K562 (cell line): ENCODE data around the gene PRAC1. TPM values are rescaled to one million over a fixed set of nuclear protein-coding genes. Genes with fewer than 3 reads are reported as not detected.
A peak's percentile ranks its signal among the peaks of the same experiment; 100 is the strongest.

ENCODE experiments used
- ATAC-seq: fragments of 200-7000 bp; cut with Tn5 transposase; 3 replicates; pipeline ENCODE4 v1.9.1; 2020; ENCODE audit warnings: moderate library complexity
- Bru-seq: library from RNA; stranded (reverse); fragments of 400-500 nt; gene quantifications from one replicate; lab custom pipeline; 2021; lab: Mats Ljungman, UMichigan
- BruChase-seq, 2 experiments: library from RNA; stranded (reverse); fragments of 400-500 nt; gene quantifications; one replicate each; lab custom pipeline; 2021; lab: Mats Ljungman, UMichigan
- BruUV-seq: library from RNA; stranded (reverse); fragments of 400-500 nt; replicated peaks from 2 replicates; lab custom pipeline; 2021; lab: Mats Ljungman, UMichigan
- CTCF ChIA-PET: fragments of 300-600 bp; formaldehyde crosslinking; extraction: SDS; loops from one replicate; lab custom pipeline; 2021; ENCODE audit warnings: low intra/inter-chr PET ratio; lab: Yijun Ruan, JAX
- POLR2A ChIA-PET: fragments of 300-600, 350-650 bp; sonication (Branson Sonifier 250); formaldehyde crosslinking; extraction: SDS; loops from one replicate; lab custom pipeline; 2021; ENCODE audit warnings: antibody characterized with exemption, inconsistent platforms; lab: Yijun Ruan, JAX
- DNase-seq, 4 experiments: peaks; one replicate each; pipeline versions ENCODE4 v3.0.0 to v3.0.0-alpha.2; 2011 to 2018; ENCODE audit warnings: low spot score in 3 of 4, mixed read lengths in 3 of 4; ENCODE audit errors: extremely low read depth in 1 of 4
- FAIRE-seq: peaks from 2 replicates; lab custom pipeline; 2011; peaks lifted over from hg19 to GRCh38; lab: Jason Lieb, UNC
- H2AFZ ChIP-seq: 2 replicates; pipeline ENCODE4 v1.6.0; 2011; ENCODE audit warnings: low read depth, low read length, control low read depth, inconsistent platforms
- H3K27ac ChIP-seq: fragments of 200-600 bp; 3 replicates; pipeline ENCODE4 v1.8.0; 2011; ENCODE audit warnings: low read depth, mild to moderate bottlenecking, control low read depth, inconsistent platforms, low read length, moderate library complexity, mixed read lengths; ENCODE audit errors: extremely low read depth
- H3K27me3 ChIP-seq, 2 experiments: fragments of 300-600 bp in 1 of 2; 2 replicates in 1 of 2; 3 replicates in 1 of 2; pipeline versions ENCODE4 v1.6.0 to v1.8.0; 2011; ENCODE audit warnings: inconsistent platforms in 2 of 2, low read length in 2 of 2, mild to moderate bottlenecking in 1 of 2, mixed read lengths in 1 of 2, moderate library complexity in 1 of 2; ENCODE audit not compliant: control insufficient read depth in 2 of 2, insufficient read depth in 2 of 2
- H3K36me3 ChIP-seq: fragments of 300-600 bp; 3 replicates; pipeline ENCODE4 v1.8.0; 2011; ENCODE audit warnings: mild to moderate bottlenecking, low read length, inconsistent platforms; ENCODE audit not compliant: control insufficient read depth, insufficient read depth
- H3K4me1 ChIP-seq, 2 experiments: fragments of 200-600 bp in 1 of 2; replicated peaks in 1 of 2; 2 replicates in 1 of 2; 3 replicates in 1 of 2; pipeline versions ENCODE4 v1.5.1 to v1.8.0; 2011; ENCODE audit warnings: inconsistent platforms in 2 of 2, low read length in 2 of 2, mild to moderate bottlenecking in 1 of 2, mixed read lengths in 1 of 2, moderate library complexity in 1 of 2; ENCODE audit not compliant: control insufficient read depth in 2 of 2, insufficient read depth in 2 of 2
- H3K4me2 ChIP-seq: 2 replicates; pipeline ENCODE4 v1.6.1; 2011; ENCODE audit warnings: low read length, control low read depth, inconsistent platforms, mixed read lengths; ENCODE audit not compliant: insufficient read depth
- H3K4me3 ChIP-seq: fragments of 200-600 bp; sonication (generic), shearing (Covaris generic); 2 replicates; pipeline ENCODE4 v1.5.1; 2016; ENCODE audit warnings: control low read depth, inconsistent platforms
- H3K79me2 ChIP-seq: fragments of 200-600 bp; 3 replicates; pipeline ENCODE4 v1.8.0; 2011; ENCODE audit warnings: low read length, inconsistent platforms; ENCODE audit not compliant: control insufficient read depth, insufficient read depth
- H3K9ac ChIP-seq, 2 experiments: 2 replicates each; pipeline versions ENCODE4 v1.6.0 to v1.6.1; 2011; ENCODE audit warnings: low read depth in 2 of 2, low read length in 2 of 2, control low read depth in 1 of 2, inconsistent platforms in 1 of 2, mild to moderate bottlenecking in 1 of 2, mixed read lengths in 1 of 2; ENCODE audit not compliant: insufficient read depth in 1 of 2
- H3K9me1 ChIP-seq: one replicate; pipeline ENCODE4 v1.6.0; 2011; ENCODE audit warnings: inconsistent platforms, mild to moderate bottlenecking, low read length, moderate library complexity; ENCODE audit not compliant: control insufficient read depth, insufficient read depth
- H3K9me3 ChIP-seq: replicated peaks from 2 replicates; pipeline ENCODE4 v1.5.1; 2011; ENCODE audit warnings: low read depth, low read length, inconsistent platforms; ENCODE audit not compliant: control insufficient read depth, insufficient read depth
- H4K20me1 ChIP-seq: replicated peaks from 2 replicates; pipeline ENCODE4 v1.6.1; 2011; ENCODE audit warnings: low read length, inconsistent platforms, mixed read lengths; ENCODE audit not compliant: control insufficient read depth, insufficient read depth
- CBX2 ChIP-seq: fragments of 200-600 bp; sonication (generic); IDR thresholded peaks from one replicate; pipeline ENCODE4 v1.6.1; 2012; ENCODE audit warnings: mild to moderate bottlenecking, low read length, inconsistent platforms; ENCODE audit not compliant: insufficient read depth, poor library complexity, severe bottlenecking
- WGBS: fragments of 100-300 bp; shearing (Covaris generic); methylation state at CpG from one replicate; pipeline ENCODE4 v1.1.6; 2016; ENCODE audit warnings: low coverage, mixed read lengths; ENCODE audit not compliant: insufficient coverage; ENCODE audit errors: missing lambda C conversion rate; 5-methylcytosine and 5-hydroxymethylcytosine counted together
- in situ Hi-C: fragments of 300-500 bp; cut with MboI; formaldehyde crosslinking; loops from 4 replicates; pipeline ENCODE4 v1.15.0; 2018; ENCODE audit warnings: inconsistent platforms, mixed read lengths
- intact Hi-C: fragments of 100-400 bp; cut with micrococcal nuclease; formaldehyde crosslinking; loops from 2 replicates; pipeline ENCODE4 v1.14.2; 2022
- long read RNA-seq, 3 experiments: library from polyadenylated mRNA in 2 of 3; library from RNA in 1 of 3; unstranded in 2 of 3; stranded (forward) in 1 of 3; transcript quantifications; one replicate each; pipeline ENCODE4 v2.0.0, GENCODE V29; 2019 to 2022
- polyA minus RNA-seq, 3 experiments: library from RNA; depleted of rRNA, polyadenylated mRNA; stranded (reverse); fragments of >200 nt; gene quantifications; 2 replicates each; pipeline ENCODE4 v1.2.3, GENCODE V29; 2011
- polyA plus RNA-seq, 8 experiments: library from polyadenylated mRNA; depleted of rRNA in 4 of 8; stranded (reverse) in 5 of 8; unstranded in 3 of 8; fragments of >200 nt; fragmentation: Nextera tagmentation in 2 of 8; fragmentation: Illumina TruSeq in 1 of 8; extraction: Ambion mirVana in 2 of 8; extraction: Trizol in 1 of 8; gene quantifications; 2 replicates each; pipeline versions ENCODE4 v1.2.1 to v1.2.3, GENCODE V29; 2011 to 2014; ENCODE audit warnings: inconsistent platforms in 1 of 8, missing spikeins in 1 of 8
- total RNA-seq, 7 experiments: library from RNA; depleted of rRNA in 6 of 7; stranded (reverse); fragments of >200 nt in 6 of 7; fragmentation: Illumina TruSeq in 2 of 7; extraction: Trizol in 2 of 7; gene quantifications; 2 replicates each; pipeline versions ENCODE4 v1.2.1 to v1.2.3, GENCODE V29; 2011 to 2021; ENCODE audit warnings: low replicate concordance in 1 of 7

PRAC1 gene
- total RNA-seq (2011; cell fraction: chromatin; rRNA removed; ENCODE audit: low replicate concordance): not detected in 2 replicates
- total RNA-seq (2011; cell fraction: nucleolus; rRNA removed): not detected in 2 replicates
- total RNA-seq (2011; cell fraction: nucleoplasm; rRNA removed): not detected in 2 replicates
- total RNA-seq (2014; rRNA removed) (not detected in 2 replicates), total RNA-seq (2014; rRNA removed; fragmentation: Illumina TruSeq; extraction: Trizol) (not detected in 2 replicates), total RNA-seq (2015; rRNA removed; fragmentation: Illumina TruSeq; extraction: Trizol) (not detected in 2 replicates), total RNA-seq (2021) (not detected in 2 replicates), polyA plus RNA-seq (2011; rRNA removed) (not detected in 2 replicates), polyA plus RNA-seq (2014; fragmentation: Illumina TruSeq; extraction: Trizol) (not detected in 2 replicates), polyA plus RNA-seq (2014; fragmentation: Nextera tagmentation; extraction: Ambion mirVana) (not detected), polyA plus RNA-seq (2014; rRNA removed) (not detected in 2 replicates), polyA minus RNA-seq (2011; rRNA and poly(A)+ RNA removed) (not detected in 2 replicates), Bru-seq, nascent RNA (percentile 40 among the genes with signal in this experiment), BruChase-seq, experiment 1, labeled RNA remaining after a 2-hour chase (percentile 33 among the genes with signal in this experiment), BruChase-seq, experiment 2, labeled RNA remaining after a 6-hour chase (percentile 50 among the genes with signal in this experiment)
- not detected in 2 replicates for polyA plus RNA-seq (2011; cell fraction: cytosol; rRNA removed)
- polyA plus RNA-seq (2011; cell fraction: nucleus; rRNA removed): not detected in 2 replicates
- polyA plus RNA-seq (2012): not detected in 2 replicates
- polyA minus RNA-seq (2011; cell fraction: cytosol; rRNA and poly(A)+ RNA removed): not detected in 2 replicates
- not detected in 2 replicates for polyA minus RNA-seq (2011; cell fraction: nucleus; rRNA and poly(A)+ RNA removed)
- long read RNA-seq, experiment 1: 0 reads
- long read RNA-seq, experiment 2: 0 reads
- long read RNA-seq, experiment 3: 0 reads

DNA sequence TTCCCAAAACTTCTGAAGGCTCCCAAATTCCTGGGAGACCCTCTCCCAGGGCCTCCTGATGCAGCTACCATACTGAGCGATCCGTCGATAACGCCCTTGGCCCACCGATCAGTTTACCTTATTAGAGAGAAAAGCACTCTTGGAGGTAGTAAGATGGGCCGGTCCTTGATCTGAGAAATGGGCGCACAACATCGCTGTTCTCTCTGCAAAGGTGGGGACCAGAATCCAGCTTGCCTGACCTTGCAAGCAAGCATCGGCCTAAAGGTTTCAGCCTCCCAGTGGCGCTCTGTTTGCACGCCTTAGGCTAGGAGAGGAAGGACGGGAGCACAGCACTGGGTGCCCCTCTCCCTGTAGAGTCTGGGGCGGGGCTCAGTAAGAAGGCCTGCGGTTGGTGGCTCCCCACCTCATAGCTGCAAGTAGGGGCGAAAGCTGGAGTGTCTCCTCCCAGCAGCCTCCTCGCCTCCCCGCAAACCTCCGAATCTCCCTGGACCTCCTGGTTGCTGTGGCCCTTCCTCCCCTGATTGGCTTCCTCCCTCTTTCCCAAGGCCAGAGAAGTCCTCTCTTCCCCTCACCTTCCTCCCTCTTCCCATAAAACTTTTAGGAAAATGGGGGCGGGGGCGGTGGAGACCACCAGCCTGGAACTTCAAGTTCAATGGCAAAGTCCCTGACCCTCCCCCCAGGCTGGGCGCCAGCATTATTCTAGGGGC, at the start of gene PRAC1:
TSS of gene PRAC1 (minus strand) at position 318 of the 707 bp plus-strand sequence. CDS start at position 192, 126 bp downstream.
- Histone ChIP-seq H3K4me3 (no peak within 1 kb of the TSS), H3K9ac (no peak within 1 kb of the TSS), H3K9me1 (no peaks in the 10 kb centered on the region), H2AFZ (no peak within 1 kb of the TSS), H3K36me3 (no peaks in the 10 kb centered on the region), H4K20me1 (peaks cover 3% of the 10 kb centered on the region; the same call in 1 of the 2 replicates), H3K27ac (no peak within 1 kb of the TSS), H3K4me2 (no peak within 1 kb of the TSS), H3K79me2 (no peaks in the 10 kb centered on the region), H3K4me1 (peaks cover 0 to 24% of the 10 kb centered on the region in 2 experiments; a peak in 2 of 5 replicates), H3K9me3 (no peaks in the 10 kb centered on the region), H3K27me3 (peaks cover 72 to 78% of the 10 kb centered on the region in 2 experiments)
- no peak for TF ChIP-seq CBX2
- DNase-seq (no peak), FAIRE-seq (no peak), ATAC-seq (no peak; the same call in 2 of the 3 replicates)
- intact Hi-C loops (no loop called here), in situ Hi-C loops (no loop called here)
- BruUV-seq: no TSS peak
- POLR2A ChIA-PET: no interaction called here
- WGBS: 7% methylated on average over 20 of the region's 21 CpGs
- CTCF ChIA-PET: no interaction called here
